Upper lobe of left lung (tissue), 4 donors: ENCODE results near the gene ITGAD.

Source experiments
- CTCF ChIP-seq, 6 experiments: fragments of 450-650 bp in 4 of 6; fragments of 200-600 bp in 2 of 6; sonication (generic) in 2 of 6; IDR thresholded peaks; one replicate each; pipeline ENCODE4 v1.5.1; 2016 to 2019; ENCODE audit warnings: antibody characterized with exemption in 6 of 6
- EP300 ChIP-seq, 4 donors: sonication (generic); formaldehyde crosslinking; IDR thresholded peaks; one replicate each; pipeline ENCODE4 v1.5.1; 2017; ENCODE audit warnings: antibody characterized with exemption in 4 of 4, control low read depth in 2 of 4
- POLR2A ChIP-seq, 4 donors: fragments of 450-650 bp; IDR thresholded peaks; one replicate each; pipeline ENCODE4 v1.5.1; 2016 to 2017; ENCODE audit warnings: antibody characterized with exemption in 4 of 4, mild to moderate bottlenecking in 2 of 4
- POLR2AphosphoS5 ChIP-seq, 2 donors: sonication (generic); formaldehyde crosslinking; IDR thresholded peaks; one replicate each; pipeline ENCODE4 v1.5.1; 2017; ENCODE audit warnings: antibody characterized with exemption in 2 of 2

GRCh38 chr16:31465788-31466370 is 72.7 kb downstream of the ITGAD start:
- no peak for TF ChIP-seq EP300 (IDR thresholded peaks at IDR 0.05)
- no peak for TF ChIP-seq POLR2A (IDR thresholded peaks at IDR 0.05)
- no peak for TF ChIP-seq CTCF (IDR thresholded peaks at IDR 0.05)
- TF ChIP-seq POLR2AphosphoS5 (IDR thresholded peaks at IDR 0.05) = no peak
